ENCODE measurements around the gene TMEM184A. TPM values are rescaled to one million over a fixed set of nuclear protein-coding genes. Genes with fewer than 3 reads are reported as not detected.

The TMEM184A gene
- total RNA-seq, 2 experiments from 2014 or later: not detected

DNA sequence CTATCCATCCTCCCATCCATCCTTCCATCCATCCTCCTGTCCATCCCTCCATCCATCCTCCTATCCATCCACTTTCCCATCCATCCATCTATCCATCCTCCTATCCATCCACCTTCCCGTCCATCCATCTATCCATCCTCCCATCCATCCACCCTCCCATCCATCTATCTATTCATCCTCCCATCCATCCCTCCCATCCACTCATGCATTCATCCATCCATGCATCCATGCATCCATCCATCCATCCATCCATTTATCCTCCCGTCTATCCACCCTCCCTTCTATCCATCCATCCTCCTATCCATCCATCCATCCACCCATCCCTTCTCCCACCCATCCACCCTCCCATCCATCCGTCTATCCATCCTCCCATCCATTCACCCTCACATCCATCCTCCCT, 39.0 kb upstream of the TMEM184A start:
- Mint-ChIP-seq H3K4me1 (peaks cover 9% of the 10 kb centered on the region), H3K36me3 (ENCODE audit: low read depth) (no peaks in the 10 kb centered on the region), H3K4me3 (no peak overlapping the region), H3K9me3 (peaks cover 2% of the 10 kb centered on the region), H3K27ac (no peak overlapping the region), H3K27me3 (peaks cover 32% of the 10 kb centered on the region)
- POLR2A ChIA-PET: no interaction called here
- CTCF ChIA-PET: no interaction called here
- DNase-seq: no peak

DNA sequence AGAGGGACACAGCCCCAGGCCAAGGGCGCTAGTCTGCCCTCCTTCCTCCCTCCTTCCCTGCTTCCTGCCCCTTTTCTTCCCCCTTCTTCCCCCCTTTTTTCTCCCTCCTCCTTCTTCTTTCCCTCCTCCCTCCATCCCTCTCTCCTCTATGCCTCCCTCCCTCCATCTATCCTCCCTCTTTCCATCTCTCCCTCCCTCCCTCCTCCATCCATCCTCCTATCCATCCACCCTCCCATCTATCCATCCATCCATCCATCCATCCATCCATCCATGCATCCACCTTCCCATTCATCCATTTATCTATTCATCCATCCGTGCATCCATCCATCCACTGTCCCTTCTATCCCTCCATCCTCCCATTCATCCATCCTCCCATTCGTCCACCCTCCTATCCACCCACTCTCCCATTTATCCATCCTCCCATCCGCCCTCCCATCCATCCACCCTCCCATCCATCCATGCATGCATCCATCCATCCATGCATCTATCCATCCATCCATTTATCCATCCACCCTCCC, 38.0 kb upstream of the TMEM184A start:
- H3K27ac Mint-ChIP-seq: no peak overlapping the region
- no peaks in the 10 kb centered on the region for H3K36me3 Mint-ChIP-seq (ENCODE audit: low read depth)
- ChIA-PET POLR2A (no interaction called here), CTCF (no interaction called here)
- H3K9me3 Mint-ChIP-seq: peaks cover 5% of the 10 kb centered on the region
- peaks cover 32% of the 10 kb centered on the region for H3K27me3 Mint-ChIP-seq
- no peak overlapping the region for H3K4me3 Mint-ChIP-seq
- peaks cover 9% of the 10 kb centered on the region for H3K4me1 Mint-ChIP-seq
- no peak for DNase-seq

DNA sequence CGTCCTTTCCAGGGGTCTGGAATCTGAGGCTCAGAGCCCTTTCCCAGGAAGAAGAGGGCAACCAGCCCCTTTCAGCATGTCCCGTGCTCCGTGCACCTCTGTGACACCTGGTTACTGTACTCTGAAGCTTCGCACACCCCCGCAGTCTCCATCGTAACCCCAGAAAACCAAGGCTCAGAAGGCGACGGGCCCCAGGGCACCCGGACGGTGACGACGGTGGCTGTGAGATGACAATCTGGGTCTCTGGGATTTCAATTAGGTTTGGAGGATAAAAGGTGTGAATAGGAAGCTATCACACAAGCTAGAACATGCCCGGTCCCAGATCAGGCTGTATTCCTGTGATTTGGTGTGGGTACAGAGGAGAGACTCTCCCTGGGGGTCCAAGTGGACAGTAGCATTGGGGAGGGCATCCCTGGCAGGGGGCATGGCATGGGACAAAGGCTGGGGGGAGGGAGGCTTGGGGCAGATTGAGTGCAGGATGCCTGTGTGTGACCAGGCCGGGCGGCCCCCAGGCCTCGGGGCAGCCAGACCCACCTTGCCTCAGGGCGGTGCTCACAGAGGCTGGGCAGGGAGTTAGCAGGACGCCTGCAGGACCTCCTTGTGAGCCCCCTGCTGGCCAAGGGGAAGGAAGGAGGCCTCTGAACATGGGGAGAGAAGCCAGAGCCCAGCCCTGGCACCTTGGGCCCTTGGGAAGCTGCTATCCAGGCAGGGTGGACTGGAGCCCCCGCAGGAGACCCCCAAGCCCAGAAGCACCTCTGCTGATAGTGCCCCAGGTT, 37.3 kb upstream of the TMEM184A start:
- CTCF ChIA-PET: no interaction called here
- Mint-ChIP-seq H3K4me3 (no peak overlapping the region), H3K36me3 (ENCODE audit: low read depth) (no peaks in the 10 kb centered on the region), H3K27ac (no peak overlapping the region), H3K9me3 (peaks cover 3% of the 10 kb centered on the region), H3K27me3 (peaks cover 32% of the 10 kb centered on the region), H3K4me1 (peaks cover 9% of the 10 kb centered on the region)
- DNase-seq: no peak
- POLR2A ChIA-PET: no interaction called here

DNA sequence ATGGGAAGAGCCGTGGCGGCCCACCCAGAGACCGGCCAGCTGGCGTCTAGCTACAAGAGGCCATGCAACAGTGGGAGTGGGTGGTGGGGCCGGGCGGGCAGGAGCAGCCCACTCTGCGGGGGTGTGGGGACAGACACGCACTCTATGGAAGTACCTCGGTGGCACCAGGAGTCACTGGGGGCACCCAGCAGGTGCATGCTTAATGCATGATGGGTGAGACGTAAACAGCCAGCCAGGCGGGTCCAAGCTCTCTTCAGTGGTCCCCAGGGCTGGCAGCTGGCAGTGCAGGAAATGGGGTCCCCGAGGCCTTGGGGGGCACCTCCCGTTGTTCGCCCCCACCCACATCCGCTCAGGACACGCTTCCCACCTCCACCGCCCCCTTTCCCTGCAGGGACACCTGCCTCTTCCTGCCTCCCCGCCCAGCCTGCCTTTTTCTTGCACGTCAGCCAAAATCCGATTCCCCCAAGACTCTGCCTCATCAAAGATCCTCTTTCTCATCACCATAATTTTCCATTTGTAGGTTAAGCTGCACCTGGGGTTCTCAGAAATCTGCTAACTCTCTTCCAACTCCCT, 36.4 kb upstream of the TMEM184A start:
- ChIA-PET POLR2A (no interaction called here), CTCF (no interaction called here)
- no peak overlapping the region for H3K4me3 Mint-ChIP-seq
- H3K27me3 Mint-ChIP-seq: peaks cover 32% of the 10 kb centered on the region
- H3K27ac Mint-ChIP-seq: no peak overlapping the region
- H3K9me3 Mint-ChIP-seq: peaks cover 4% of the 10 kb centered on the region
- no peak for DNase-seq
- H3K36me3 Mint-ChIP-seq (ENCODE audit: low read depth): no peaks in the 10 kb centered on the region
- H3K4me1 Mint-ChIP-seq: peaks cover 9% of the 10 kb centered on the region

DNA sequence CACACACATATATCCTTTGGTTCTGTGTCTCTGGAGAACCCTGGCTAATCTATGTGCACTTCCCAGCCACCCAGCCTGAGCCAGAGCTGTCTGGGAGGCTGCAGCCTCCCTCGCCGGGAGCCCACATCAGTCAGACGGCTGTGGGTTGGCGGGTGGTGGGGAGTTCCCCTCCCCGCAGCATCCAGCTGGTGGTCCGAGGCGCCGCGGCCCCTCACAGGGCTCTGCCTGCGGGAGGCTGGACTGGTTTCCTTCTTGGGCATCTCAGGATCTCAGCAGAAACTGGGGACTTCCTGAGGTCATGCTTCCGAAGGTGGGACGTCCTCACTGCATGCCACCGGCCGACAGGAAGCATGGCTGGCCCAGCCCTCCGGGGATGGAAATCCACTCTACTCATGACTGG, 35.9 kb upstream of the TMEM184A start:
- Mint-ChIP-seq H3K27ac (no peak overlapping the region), H3K27me3 (peaks cover 32% of the 10 kb centered on the region), H3K4me1 (peaks cover 9% of the 10 kb centered on the region), H3K9me3 (peaks cover 4% of the 10 kb centered on the region), H3K4me3 (no peak overlapping the region), H3K36me3 (ENCODE audit: low read depth) (no peaks in the 10 kb centered on the region)
- DNase-seq: no peak
- ChIA-PET POLR2A (no interaction called here), CTCF (no interaction called here)

DNA sequence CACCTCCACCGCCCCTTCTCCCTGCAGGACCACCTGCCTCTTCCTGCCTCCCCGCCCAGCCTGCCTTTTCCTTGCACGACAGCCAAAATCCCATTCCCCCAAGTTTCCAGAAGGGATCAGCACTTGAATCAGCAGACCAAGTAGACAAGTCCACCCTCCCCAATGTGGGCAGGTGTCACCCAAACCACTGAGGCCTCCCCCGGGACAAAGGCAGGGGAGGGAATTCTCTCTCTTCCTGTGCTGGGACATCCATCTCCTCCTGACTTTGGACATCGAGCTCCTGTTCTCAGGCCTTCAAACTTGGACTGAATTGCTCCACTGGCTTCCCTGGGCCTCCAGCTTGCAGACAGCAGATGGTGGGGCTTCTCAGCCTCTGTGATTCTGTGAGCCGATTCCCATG, 35.4 kb upstream of the TMEM184A start:
- H3K4me1 Mint-ChIP-seq: peaks cover 9% of the 10 kb centered on the region
- no peak overlapping the region for H3K4me3 Mint-ChIP-seq
- peaks cover 4% of the 10 kb centered on the region for H3K9me3 Mint-ChIP-seq
- ChIA-PET CTCF (no interaction called here), POLR2A (no interaction called here)
- no peaks in the 10 kb centered on the region for H3K36me3 Mint-ChIP-seq (ENCODE audit: low read depth)
- H3K27ac Mint-ChIP-seq: no peak overlapping the region
- DNase-seq: no peak
- H3K27me3 Mint-ChIP-seq: peaks cover 32% of the 10 kb centered on the region

DNA sequence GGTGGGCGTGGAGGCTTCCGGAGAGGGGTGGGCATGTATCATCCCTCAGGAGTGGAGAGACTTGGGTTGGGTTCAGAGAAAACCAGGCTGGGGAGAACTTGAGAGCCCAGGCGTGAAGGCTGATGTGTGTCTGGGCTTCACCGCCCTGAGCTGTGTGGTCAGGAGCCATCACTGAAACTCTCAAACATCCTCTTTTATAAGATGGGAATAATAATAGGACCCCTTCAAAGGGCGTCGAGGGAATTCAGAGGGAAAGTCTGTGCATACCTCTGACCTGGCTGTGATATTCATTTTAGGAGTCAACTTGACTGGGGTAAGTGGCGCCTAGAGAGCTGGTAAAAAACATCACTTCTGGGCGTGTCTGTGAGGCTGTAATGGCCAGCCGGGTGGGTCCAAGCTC, 34.9 kb upstream of the TMEM184A start:
- POLR2A ChIA-PET: no interaction called here
- CTCF ChIA-PET: no interaction called here
- Mint-ChIP-seq H3K27ac (no peak overlapping the region), H3K36me3 (ENCODE audit: low read depth) (no peaks in the 10 kb centered on the region), H3K27me3 (peaks cover 32% of the 10 kb centered on the region), H3K9me3 (peaks cover 4% of the 10 kb centered on the region), H3K4me1 (peaks cover 9% of the 10 kb centered on the region), H3K4me3 (no peak overlapping the region)
- DNase-seq: no peak

DNA sequence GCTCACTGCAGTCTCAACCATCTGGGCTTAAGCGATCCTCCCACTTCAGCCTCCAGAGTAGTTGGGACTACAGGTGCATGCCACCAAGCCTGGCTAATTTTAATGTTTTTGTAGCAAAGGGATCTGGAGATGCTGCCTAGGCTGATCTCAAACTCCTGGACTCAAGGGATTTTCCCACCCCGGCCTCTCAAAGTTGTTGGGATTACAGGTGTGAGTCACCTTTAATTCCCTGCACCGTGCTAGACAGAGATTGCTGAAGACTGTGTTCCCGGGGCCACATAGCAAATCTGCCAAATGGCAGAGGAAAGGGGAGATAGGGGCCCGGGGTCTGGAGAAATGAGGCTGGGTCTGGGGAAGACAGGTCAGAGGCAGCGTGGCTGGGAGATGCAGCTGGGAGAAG, 34.5 kb upstream of the TMEM184A start:
- peaks cover 4% of the 10 kb centered on the region for H3K9me3 Mint-ChIP-seq
- DNase-seq: no peak
- ChIA-PET POLR2A (no interaction called here), CTCF (no interaction called here)
- no peaks in the 10 kb centered on the region for H3K36me3 Mint-ChIP-seq (ENCODE audit: low read depth)
- peaks cover 9% of the 10 kb centered on the region for H3K4me1 Mint-ChIP-seq
- peaks cover 32% of the 10 kb centered on the region for H3K27me3 Mint-ChIP-seq
- no peak overlapping the region for H3K27ac Mint-ChIP-seq
- no peak overlapping the region for H3K4me3 Mint-ChIP-seq

DNA sequence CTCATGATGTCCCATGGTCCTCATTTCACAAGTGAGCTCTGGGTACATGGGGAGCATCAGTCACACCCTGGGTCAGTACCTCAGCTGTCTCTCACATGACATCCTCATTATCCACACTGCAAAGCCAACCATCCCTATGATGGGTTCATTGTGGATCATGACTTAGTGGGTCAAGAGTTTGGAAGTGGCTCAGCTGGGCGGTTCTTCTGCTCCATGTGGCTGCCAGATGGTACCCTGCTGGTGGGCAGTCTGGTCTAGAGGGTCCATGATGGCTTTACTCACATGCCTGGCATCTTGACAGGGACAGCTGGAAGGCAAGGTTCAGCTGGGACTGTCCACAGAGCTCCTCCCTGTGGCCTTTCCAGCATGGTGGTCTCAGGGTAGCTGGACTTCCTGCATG, 33.0 kb upstream of the TMEM184A start:
- POLR2A ChIA-PET: no interaction called here
- peaks cover 4% of the 10 kb centered on the region for H3K9me3 Mint-ChIP-seq
- DNase-seq: no peak
- H3K4me1 Mint-ChIP-seq: peaks cover 9% of the 10 kb centered on the region
- CTCF ChIA-PET: no interaction called here
- no peak overlapping the region for H3K27ac Mint-ChIP-seq
- H3K27me3 Mint-ChIP-seq: peaks cover 32% of the 10 kb centered on the region
- H3K4me3 Mint-ChIP-seq: no peak overlapping the region
- H3K36me3 Mint-ChIP-seq (ENCODE audit: low read depth): no peaks in the 10 kb centered on the region

DNA sequence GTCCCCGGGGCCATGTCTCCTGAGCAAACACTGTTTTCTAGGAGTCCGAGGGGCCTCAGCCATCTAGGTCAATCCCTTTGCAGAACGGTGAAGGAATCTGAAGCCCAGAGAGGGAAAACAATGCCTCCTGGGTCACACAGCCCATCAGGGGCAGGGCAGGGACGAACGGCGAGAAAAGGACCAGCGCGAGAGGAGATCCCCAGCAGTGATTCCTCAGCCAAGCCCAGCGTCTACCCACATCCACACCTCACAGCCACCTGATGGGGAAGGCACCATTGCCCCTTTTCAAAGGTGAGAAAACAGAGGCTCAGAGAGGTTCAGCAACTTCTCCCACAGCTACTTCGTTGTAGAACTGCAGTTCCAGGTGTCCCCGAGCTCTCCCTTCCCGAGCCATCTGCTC, 31.7 kb upstream of the TMEM184A start:
- peaks cover 24% of the 10 kb centered on the region for H3K27me3 Mint-ChIP-seq
- no peaks in the 10 kb centered on the region for H3K36me3 Mint-ChIP-seq (ENCODE audit: low read depth)
- no peak for DNase-seq
- H3K4me3 Mint-ChIP-seq: no peak overlapping the region
- peaks cover 4% of the 10 kb centered on the region for H3K9me3 Mint-ChIP-seq
- no peak overlapping the region for H3K27ac Mint-ChIP-seq
- H3K4me1 Mint-ChIP-seq: peaks cover 8% of the 10 kb centered on the region
- ChIA-PET POLR2A (no interaction called here), CTCF (no interaction called here)

DNA sequence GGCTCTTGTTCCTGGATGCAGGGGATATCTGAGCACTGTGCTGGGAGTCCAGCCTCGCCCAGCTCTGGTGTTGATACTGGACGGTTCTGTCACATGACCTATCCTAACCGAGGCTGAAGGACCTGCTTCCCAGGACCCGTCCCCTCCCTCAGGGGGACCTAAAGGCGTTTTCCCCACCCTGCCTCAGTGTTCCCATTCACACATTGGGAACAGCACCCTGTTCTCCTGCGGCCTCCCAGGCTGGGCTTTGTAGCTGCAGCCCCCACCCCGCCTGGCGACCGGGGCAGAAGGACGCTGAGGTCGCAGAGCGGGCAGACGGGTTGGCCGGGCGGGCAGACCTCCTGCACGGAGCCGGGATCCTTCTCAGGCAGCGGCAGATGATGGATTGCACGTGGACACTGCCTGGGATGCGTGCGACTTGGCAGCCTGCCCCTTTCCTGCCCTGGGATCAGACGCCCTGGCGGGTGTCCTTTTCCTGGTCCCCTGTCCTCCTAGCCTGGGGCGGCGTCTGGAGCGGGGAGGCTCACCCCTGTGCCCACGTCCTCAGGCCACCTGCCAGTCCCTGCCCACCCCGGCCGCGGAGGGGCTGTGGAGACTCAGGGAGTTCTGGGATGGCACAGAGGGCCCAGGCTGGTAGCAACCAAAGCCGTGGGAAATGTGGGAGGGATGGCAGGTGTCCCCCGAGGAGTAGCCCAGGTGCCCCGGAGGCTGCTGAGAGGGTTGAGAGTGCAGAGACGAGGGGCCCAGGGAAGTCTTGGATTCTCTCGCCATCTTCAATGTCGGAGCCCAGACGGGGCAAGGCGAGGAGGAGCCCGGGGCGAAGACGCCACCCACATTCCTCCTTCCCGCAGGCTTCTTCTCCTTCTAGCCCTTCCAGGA, 31.1 kb upstream of the TMEM184A start:
- ChIA-PET POLR2A (no interaction called here), CTCF (no interaction called here)
- no peak overlapping the region for H3K27ac Mint-ChIP-seq
- H3K27me3 Mint-ChIP-seq: peaks cover 17% of the 10 kb centered on the region
- H3K4me3 Mint-ChIP-seq: no peak overlapping the region
- H3K4me1 Mint-ChIP-seq: peaks cover under 1% of the 10 kb centered on the region
- no peaks in the 10 kb centered on the region for H3K36me3 Mint-ChIP-seq (ENCODE audit: low read depth)
- peaks cover 4% of the 10 kb centered on the region for H3K9me3 Mint-ChIP-seq
- no peak for DNase-seq

DNA sequence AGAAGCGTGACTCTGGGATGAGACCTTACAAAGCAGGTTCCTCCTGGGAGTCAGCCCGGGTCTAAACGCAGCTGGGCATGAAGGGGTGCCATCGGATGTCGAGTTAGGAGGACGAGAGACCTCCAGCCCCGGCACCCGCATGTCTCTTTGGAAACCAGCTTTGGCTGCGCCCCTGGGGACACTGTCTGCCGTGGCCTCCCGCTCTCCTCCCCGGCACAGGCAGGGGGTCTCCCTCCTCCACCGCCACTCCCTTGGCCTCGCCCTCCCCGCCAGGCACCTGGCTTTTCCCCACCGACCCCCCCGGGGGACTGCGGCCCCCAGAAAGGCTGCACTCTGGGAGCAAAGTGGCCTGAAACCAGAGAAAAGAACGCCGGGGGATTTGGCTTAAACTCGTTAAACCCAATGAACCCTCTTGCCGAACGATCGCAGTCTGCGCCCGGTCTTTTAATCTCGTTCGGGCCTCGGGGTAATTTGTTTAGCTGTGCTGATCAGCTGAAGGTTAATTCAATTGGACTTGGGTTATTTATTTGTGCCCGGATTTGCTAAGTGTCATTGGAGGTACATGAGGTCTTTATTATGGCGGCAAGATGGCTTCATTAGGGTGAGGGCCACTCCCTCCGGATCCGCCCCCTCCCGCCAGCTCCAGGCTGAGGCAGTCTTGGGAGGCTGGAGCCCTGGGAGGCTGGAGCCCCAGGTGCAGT, 30.3 kb upstream of the TMEM184A start:
- Mint-ChIP-seq H3K36me3 (ENCODE audit: low read depth) (no peaks in the 10 kb centered on the region), H3K4me3 (no peak overlapping the region), H3K9me3 (peaks cover 4% of the 10 kb centered on the region), H3K4me1 (no peaks in the 10 kb centered on the region), H3K27ac (no peak overlapping the region), H3K27me3 (peaks cover 11% of the 10 kb centered on the region)
- ChIA-PET CTCF (no interaction called here), POLR2A (no interaction called here)
- DNase-seq: no peak

Data from activated CD4-positive, alpha-beta memory T cell treated with anti-CD3 and anti-CD28 coated beads, Interleukin-2, amount 10 ng/mL, durations not matched to agents 7 days and 5 days (primary cell).